GM18861 (cell line): ENCODE results near the gene SMAP1.
"Not testable (repeated sequence)": the region's sequence is repeated elsewhere in the genome, so short reads cannot be mapped to it uniquely, and the experiment has no call there.

Experiments used
- ATAC-seq: cut with Tn5 transposase; IDR thresholded peaks from one replicate; pipeline ENCODE4 v1.9.1; 2021; ENCODE audit not compliant: unreplicated experiment

Gene SMAP1

DNA sequence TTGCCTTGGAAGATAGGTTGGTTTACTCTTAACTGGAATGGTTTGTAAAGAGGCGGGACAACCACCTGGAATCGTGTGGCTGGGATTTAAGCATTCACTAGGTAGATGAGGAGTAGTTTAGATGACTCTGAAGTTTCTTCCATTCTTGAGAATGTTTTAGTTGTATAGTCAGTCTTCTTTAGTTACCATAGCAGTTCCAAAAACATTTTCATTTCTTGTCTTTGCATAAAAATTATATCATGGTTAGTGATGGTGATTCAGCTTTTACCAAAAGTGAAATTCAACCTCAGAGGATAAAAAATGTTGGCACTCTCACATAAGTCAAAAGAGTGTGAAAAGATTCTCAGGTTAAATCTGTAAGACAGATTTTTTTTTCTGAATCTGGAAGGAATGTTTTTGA is 70.3 kb downstream of the SMAP1 start:
- no peak for ATAC-seq

DNA sequence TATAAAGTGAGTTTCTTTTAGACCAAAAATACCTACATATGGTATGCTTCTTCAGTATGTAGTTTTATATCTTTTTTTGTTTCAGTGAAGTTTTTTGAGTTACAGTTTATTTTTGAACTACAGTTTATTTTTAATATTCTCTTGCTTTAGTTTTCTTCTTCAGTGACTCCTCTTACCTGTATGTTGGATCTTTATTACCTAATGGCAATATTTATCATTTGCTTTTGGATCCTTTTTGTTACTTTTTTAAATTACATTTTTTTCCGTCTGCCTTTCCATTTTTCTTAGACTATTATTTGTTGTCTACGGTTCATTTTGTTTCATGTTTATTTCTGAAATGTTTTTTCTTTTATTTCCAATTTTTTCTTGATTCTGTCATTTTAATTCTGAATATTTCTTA is 71.9 kb downstream of the SMAP1 start:
- no peak for ATAC-seq

DNA sequence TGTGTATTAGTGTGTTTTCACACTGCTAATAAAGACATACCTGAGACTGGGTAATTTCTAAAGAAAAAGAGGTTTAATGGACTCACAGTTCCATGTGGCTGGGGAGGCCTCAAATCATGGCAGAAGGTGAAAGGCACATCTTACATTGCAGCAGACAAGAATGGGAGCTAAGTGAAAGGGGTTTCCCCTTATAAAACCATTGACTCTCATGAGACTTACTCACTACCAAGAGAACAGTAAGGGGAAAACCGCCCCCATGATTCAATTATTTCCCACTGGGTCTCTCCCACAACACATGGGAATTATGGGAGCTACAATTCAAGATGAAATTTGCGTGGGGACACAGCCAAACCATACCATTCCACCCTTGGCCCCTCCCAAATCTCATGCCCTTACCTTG is 73.1 kb downstream of the SMAP1 start:
- not testable (repeated sequence) for ATAC-seq

DNA sequence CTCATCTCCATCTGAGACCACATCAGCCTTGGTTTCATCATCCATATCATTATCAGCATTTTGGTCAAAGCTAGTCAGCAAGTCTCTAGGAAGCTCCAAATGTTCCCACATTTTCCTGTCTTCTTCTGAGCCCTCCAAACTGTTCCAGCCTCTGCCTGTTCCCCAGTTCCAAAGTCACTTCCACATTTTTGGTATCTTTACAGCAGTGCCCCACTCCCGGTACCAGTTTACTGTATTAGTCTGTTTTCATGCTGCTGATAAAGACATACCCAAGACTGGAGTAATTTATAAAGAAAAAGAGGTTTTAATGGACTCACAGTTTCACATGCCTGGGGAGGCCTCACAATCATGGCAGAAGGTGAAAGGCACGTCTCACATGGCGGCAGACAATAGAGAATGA is 74.8 kb downstream of the SMAP1 start:
- ATAC-seq = not testable (repeated sequence)

DNA sequence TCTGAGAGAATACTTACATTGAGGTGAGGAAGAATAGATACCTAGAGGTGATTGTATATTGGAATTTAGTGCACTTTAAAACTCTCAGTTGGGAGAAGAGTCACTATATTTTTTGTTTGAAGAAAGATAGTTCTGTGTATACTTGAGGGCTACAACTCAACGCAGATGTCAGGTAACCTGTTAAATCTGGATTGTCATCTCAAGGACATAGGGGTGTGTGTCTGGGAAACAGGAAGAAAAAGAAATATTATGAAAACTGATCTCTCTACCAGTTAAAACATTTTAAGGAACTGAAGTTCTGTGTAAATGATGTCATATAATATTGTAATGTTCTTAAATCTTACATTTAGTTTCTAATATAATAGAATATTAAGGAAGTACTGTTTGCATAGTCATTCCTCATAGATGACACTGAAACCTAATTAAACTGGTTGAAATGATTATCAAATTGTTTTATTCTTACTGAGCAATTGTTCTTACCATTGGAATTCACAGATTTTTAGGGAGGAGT is 86.2 kb downstream of the SMAP1 start:
- ATAC-seq = no peak

DNA sequence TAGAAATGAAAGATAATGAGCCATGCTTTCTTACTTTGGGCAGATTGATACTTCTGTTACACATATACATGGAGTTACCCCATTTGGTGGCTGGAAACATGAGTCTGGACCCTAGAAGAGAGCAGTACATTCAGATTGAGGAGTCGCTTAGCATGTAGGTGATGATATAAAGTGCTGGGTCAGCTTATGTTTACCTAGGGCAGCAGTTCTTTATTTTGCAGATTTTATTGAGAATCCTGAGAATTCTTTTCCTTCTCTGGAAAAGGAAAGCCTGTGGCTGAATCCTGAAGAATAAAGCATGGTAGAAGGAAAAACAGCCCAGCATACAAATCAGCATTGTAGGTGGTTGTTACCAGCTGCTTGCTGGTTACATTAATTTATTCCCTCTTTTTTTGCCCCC is 91.2 kb downstream of the SMAP1 start:
- ATAC-seq = no peak

DNA sequence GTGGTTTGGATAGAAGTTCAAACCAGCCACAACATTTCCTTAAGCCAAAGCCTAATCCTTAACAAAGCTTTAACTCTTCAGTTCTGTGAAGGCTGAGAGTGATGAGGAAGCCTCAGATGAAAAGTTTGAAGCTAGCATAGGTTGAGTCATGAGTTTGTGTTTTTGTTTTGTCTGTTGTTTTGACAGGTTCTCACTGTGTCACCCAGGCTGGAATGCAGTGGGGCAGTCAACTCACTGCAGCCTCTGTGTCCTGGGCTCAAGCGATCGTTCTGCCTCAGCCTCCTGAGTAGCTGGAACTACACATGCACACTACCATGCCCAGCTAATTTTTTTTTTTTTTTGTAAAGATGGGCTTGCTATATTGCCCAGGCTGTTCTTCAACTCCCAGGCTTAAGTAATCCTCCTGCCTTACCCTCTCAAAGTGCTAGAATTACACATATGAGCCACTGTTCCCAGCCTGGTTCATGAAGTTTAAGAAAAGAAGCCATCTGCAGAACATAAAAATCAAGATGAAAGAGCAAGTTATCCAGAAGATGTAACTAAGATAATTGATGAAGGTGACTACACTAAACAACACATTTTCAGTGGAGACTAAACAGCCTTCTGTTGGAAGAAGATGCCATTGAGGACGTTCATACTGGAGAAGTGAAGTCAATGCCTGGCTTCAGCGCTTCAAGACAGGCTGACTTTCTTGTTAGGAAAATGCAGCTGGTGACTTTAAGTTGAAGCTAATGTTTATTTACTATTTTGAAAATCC is 96.2 kb downstream of the SMAP1 start:
- ATAC-seq = no peak

DNA sequence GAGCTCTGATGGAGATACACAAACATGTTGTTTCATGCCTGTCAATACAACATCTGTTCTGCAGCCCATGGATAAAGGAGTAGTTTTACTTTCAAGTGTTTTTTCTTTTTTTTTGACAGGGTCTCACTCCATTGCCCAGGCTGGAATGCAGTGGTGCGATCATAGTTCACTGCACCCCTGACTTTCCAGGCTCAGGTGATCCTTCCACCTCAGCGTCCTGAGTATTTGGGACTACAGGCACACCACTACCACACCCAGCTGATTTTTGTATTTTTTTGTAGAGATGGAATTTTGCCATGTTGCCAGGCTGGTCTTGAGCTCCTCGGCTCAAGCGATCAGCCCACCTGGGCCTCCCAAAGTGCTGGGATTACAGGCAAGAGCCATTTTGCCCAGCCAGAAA is 97.0 kb downstream of the SMAP1 start:
- ATAC-seq = no peak

DNA sequence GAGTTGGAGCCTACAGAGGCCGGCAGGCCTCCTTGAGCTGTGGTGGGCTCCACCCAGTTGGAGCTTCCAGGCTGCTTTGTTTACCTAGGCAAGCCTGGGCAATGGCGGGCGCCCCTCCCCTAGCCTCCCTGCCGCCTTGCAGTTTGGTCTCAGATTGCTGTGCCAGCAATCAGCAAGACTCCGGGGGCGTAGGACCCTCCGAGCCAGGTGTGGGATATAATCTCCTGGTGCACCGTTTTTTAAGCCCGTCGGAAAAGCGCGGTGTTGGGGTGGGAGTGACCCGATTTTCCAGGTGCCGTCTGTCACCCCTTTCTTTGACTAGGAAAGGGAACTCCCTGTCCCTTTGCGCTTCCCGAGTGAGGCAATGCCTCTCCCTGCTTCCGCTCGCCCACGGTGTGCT is 103.7 kb downstream of the SMAP1 start:
- ATAC-seq = not testable (repeated sequence)

DNA sequence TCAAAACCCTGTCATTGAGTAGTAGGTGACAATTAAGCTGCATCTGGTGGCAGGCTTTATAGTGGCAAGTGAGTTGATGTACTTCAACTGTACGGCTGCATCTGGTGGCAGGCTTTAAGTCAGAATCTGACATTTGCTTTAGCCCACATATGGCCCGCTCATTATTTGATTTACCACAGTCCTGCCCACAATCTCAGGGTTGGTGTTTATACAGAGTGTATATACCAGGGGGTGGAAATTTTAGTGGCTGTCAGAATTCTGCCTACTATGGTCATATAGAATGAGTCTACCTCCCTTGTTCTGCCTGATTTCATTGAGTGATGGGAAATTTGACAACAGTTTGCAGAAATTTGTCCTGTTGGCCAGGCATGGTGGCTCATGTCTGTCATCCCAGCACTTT is 112.3 kb downstream of the SMAP1 start:
- ATAC-seq = no peak

DNA sequence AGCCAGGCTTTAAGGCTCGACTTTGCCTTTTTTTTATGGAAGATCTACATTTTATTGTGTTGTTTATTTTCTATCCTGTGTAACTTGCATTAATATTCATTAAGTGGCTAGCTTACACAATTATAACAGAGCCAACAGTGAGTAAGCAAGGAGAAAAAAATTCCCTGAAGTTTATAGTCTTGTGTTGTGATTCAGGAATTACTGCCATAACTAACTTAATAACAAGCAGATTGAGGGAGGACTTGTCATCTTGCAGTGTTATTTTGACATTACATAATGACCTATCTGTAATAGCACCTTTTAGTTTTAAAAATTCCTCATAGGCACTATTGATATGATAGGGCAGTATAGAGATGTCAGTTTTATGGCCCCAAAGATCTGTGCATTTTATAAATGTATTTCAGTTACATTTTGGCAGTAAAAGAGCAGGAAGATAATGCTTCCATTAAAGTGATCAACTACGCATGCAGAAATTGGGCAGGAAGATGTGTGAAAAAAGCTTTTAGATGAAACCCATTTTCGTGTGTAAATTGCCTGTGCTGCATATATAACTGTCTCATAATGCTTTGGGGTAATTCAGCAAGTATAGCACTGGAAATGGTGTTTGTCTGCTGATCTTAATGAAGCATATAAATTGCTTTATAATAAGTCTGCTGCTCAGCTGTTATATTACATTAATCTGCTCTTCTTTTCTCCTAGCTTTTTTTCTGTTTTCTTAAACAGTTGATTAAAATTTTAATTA is 123.0 kb downstream of the SMAP1 start:
- ATAC-seq = no peak

DNA sequence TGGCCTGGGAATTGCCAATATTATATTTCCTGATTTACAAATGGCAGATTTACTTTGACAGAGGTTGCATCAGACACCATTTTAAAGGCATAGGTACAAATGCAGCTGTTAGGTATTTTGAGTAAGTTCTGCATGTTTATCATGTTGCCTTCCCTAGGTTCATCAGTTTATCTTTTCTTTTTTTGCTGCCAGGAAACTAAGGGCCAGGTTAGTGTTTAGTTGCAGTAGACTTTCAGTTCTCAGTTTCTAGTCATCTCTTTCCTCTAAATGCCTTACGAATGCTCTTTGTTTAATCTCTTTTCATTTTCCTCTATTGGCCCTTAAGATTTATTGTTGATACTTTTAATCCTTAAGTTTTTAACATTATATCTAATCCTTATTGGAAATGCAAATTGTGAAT is 129.9 kb downstream of the SMAP1 start:
- ATAC-seq = peak; percentile 97

DNA sequence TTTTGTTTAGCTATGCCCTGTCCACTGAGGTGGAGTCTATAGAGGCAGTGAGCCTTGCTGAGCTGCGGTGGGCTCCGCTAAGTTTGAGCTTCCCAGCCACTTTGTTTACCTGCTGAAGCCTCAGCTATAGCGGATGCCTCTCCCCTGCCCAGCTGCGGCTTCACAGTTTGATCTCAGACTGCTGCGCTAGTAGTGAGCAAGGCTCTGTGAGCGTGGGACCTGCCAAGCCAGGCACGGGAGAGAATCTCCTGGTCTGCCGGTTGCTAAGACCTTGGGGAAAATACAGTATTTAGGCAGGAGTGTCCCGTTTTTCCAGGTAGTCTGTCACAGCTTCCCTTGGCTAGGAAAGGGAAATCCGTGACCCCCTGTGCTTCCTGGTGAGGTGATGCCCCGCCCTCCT is 138.4 kb downstream of the SMAP1 start:
- no peak for ATAC-seq

DNA sequence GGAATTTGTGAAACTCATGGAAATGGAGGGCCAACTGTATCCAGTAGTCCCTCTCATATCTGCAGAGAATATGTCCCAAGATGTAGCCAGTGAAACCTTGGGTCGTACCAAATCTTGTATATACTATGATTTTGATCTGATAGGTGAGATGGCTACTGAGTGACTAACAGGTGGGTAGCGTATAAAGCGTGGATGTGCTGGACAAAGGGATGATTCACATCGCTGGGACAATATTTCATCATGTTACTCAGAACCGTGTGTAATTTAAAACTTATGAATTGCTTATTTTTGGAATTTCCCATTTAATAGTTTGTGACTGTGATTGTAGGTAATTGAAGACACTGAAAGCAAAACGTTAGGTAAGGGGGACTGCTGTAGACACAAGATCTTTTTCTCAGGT is 144.1 kb downstream of the SMAP1 start:
- ATAC-seq = no peak

DNA sequence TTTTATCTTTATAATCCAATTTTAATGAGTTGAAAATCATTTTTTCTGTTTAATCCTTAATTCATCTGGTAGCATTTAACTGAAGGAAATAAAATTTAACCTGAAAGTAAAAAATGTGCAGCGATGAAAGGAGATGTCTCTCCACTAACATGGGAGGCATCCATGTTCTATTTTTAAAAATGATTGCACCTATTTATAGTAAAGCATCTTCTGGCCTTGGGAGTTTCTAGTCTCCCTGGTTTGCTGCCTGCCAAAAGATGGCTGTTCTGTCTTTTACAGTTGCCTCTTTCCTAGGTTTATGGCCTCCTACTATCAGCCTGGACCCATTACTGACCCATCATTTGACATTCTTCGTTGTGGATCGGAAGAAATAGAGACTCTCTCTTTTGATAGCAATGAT is 146.2 kb downstream of the SMAP1 start:
- ATAC-seq = no peak

DNA sequence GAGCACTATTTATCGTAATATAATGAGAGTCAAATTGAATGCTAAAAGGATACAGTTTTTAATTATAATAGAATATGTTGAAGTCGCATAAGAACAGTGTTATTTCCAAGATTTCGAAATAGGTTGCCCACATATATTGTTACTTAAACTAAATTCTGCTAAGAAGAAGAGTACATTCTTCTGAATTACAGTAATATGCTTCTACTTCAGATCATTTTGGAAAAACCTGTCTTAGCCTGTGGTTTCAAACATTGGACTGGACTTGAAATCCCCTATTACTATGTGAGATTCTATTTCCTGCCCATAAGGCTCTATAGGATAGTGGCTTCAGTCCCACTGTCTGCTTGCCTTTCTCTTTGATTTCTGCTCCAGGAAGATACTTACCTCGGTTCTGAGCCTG is 152.0 kb downstream of the SMAP1 start:
- ATAC-seq = no peak

DNA sequence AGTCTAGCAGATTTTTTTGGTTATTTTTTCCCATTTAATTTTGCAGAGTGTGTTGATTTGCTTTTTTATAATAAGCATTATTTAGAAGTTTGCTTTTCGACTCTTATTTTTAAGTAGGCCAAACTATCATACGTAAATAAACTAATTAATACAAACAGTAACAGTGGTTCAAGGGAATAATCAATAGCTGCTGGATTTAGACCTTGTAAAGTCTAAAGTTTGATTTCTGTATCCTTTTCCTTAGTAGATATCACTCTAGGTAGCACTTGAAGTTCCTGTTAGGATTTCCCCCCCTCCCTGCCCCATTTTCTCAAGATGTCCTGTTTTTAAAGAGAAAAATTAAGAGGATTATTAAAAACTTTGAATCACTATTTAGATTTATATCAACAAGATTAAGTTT is 153.1 kb downstream of the SMAP1 start:
- ATAC-seq = no peak

DNA sequence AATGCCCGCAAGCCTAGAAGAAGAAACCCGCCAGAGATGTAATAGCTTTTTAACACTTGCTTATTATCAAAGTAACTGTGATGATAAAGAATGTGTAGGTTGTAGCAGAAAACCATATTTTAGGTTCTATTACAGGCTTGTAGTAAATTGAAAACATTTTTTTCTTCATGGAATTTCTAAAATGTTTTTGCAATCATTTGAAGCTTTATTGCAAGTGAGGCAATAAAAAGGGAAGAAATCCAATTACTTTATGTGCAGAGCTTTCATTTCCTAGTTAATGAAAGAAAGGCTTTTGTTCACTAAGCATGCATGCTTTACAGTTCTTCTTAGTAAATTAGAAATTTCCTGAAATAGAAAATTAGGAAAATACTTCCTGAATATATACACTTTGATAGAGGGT is 154.1 kb downstream of the SMAP1 start:
- no peak for ATAC-seq

DNA sequence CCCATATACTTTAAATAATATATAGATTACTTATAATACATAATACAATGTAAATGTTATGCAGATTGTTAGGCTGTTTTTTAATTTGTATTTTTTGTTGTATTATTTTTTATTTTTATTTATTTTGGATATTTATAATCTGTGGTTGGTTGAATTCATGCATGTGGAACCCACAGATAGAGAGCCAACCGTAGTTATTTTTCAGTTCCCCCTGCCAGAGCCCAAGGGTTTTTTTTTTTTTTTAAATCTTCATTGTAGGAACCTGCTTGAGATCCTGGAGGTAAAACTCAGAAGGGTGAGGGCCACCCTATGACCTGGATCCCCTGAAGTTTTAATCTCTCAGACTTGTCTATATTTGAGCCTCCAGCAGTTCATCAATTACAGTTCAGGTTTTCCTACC is 156.0 kb downstream of the SMAP1 start:
- ATAC-seq = no peak

DNA sequence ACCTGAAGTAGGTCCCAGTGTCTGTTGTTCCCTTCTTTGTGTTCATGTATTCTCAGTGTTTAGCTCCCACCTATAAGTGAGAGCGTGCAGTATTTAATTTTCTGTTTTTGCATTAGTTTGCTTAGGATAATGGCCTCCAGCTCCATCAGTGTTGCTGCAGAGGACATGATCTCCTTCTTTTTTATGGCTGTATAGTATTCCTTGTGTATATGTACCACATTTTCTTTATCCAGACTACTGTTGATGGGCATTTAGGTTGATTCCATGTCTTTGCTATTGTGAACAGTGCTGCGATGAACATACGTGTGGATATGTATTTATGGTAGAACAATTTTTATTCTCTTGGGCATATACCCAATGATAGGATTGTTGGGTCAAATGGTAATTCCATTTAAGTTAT is 163.7 kb downstream of the SMAP1 start:
- ATAC-seq = no peak

DNA sequence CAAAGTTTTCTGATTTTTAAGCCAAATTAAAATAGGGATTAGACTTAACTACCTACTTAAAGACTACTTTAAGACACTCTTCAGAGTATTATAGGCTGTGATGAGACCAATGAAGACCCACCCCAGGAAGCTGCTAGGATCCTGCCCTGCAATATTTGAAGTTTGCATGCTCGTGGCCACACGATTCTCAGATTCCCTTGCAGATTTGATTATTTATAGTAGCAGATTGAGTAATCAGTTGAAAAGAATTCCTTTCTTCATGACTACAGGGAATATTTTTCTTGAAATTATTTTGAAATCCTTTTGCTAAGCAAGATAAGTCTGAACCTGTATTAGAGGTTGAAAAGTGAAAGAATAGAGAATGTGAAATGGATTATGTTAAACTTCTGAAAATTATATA is 166.8 kb downstream of the SMAP1 start:
- ATAC-seq = no peak

DNA sequence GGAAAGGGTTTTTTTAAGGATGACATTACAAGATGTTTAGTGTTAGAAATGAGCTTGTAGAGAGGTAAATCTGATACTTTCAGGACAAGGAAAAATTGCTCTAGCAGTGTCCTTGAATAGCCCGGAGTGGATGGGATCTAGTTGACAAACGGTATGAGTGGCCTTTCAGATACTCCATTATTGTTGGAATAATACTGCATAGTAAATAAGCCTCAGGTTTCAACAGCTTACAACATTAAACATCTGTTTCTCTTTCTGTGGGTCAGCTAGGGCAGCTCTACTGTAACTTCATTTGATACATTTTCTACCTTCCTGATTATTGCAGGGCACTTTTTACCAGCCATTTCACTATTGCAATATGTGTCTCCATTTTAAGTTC is 171.2 kb downstream of the SMAP1 start:
- no peak for ATAC-seq
